ENCODE data around the gene WNT10A. TPM values are rescaled to one million over a fixed set of nuclear protein-coding genes. Genes with fewer than 3 reads are reported as not detected.

Gene WNT10A
- total RNA-seq, 6 donors from 2014 or later = 0.15 to 1.0 (median 0.55) TPM; not detected in 2

GRCh38 chr2:218879776-218880101 lies 913 bp upstream of the WNT10A start:
- H3K27me3 ChIP-seq = peaks cover 0 to 53% (median 20%) of the 10 kb centered on the region in 4 donors
- WGBS, 2 donors = 11 to 15% methylated on average over 3 to 11 of the region's 11 CpGs
- no peaks in the 10 kb centered on the region for H3K36me3 ChIP-seq
- peaks cover 18 to 32% (median 24%) of the 10 kb centered on the region in 4 donors for H3K4me1 ChIP-seq
- H3K4me3 ChIP-seq = peak overlapping the region in 3 of 4 donors; percentile 25 to 40 (median 37)
- TF ChIP-seq EP300 (IDR thresholded peaks at IDR 0.05) = no peak
- TF ChIP-seq POLR2A (IDR thresholded peaks at IDR 0.05) = no peak
- TF ChIP-seq CTCF (IDR thresholded peaks at IDR 0.05) = no peak
- TF ChIP-seq POLR2AphosphoS5 (IDR thresholded peaks at IDR 0.05) = no peak
- no peaks in the 10 kb centered on the region for H3K9me3 ChIP-seq
- peak overlapping the region in 2 of 4 donors; percentile 21 to 38 for H3K27ac ChIP-seq
- ATAC-seq (ENCODE audit: low FRiP score in 2 of 2) (no peak), DNase-seq (no peak)

GRCh38 chr2:218880859-218881594 lies 375 bp downstream of the WNT10A start:
- no peak for TF ChIP-seq POLR2AphosphoS5 (IDR thresholded peaks at IDR 0.05)
- TF ChIP-seq CTCF (IDR thresholded peaks at IDR 0.05) = no peak
- TF ChIP-seq EP300 (IDR thresholded peaks at IDR 0.05) = no peak
- TF ChIP-seq POLR2A (IDR thresholded peaks at IDR 0.05) = no peak
- H3K27ac ChIP-seq = peak overlapping the region in 2 of 4 donors; percentile 21 to 38
- H3K36me3 ChIP-seq = no peaks in the 10 kb centered on the region
- H3K4me1 ChIP-seq = peaks cover 18 to 32% (median 24%) of the 10 kb centered on the region in 4 donors
- ATAC-seq (ENCODE audit: low FRiP score in 2 of 2) (no peak), DNase-seq (peak in 1 of 2 donors; percentile 86)
- peaks cover 0 to 53% (median 19%) of the 10 kb centered on the region in 4 donors for H3K27me3 ChIP-seq
- 14 to 30% methylated on average over 1 to 10 of the region's 24 CpGs for WGBS, 2 donors
- H3K4me3 ChIP-seq = peak overlapping the region in 3 of 4 donors; percentile 25 to 40 (median 37)
- no peaks in the 10 kb centered on the region for H3K9me3 ChIP-seq

GRCh38 chr2:218881744-218882460 lies 1.2 kb downstream of the WNT10A start:
- TF ChIP-seq CTCF (IDR thresholded peaks at IDR 0.05) (no peak), POLR2A (IDR thresholded peaks at IDR 0.05) (no peak), POLR2AphosphoS5 (IDR thresholded peaks at IDR 0.05) (no peak), EP300 (IDR thresholded peaks at IDR 0.05) (no peak)
- H3K36me3 ChIP-seq = no peaks in the 10 kb centered on the region
- ATAC-seq (ENCODE audit: low FRiP score in 2 of 2) (no peak), DNase-seq (no peak)
- H3K4me1 ChIP-seq = peaks cover 18 to 32% (median 24%) of the 10 kb centered on the region in 4 donors
- H3K9me3 ChIP-seq = no peaks in the 10 kb centered on the region
- no peak overlapping the region for H3K4me3 ChIP-seq
- 63 to 64% methylated on average over 9 to 12 of the region's 13 CpGs for WGBS, 2 donors
- no peak overlapping the region for H3K27ac ChIP-seq
- H3K27me3 ChIP-seq = peaks cover 0 to 53% (median 19%) of the 10 kb centered on the region in 4 donors

- Histone ChIP-seq H3K36me3 (no peaks in the 10 kb centered on the region), H3K4me3 (no peak overlapping the region), H3K27ac (no peak overlapping the region), H3K4me1 (peaks cover 18 to 32% (median 24%) of the 10 kb centered on the region in 4 donors), H3K9me3 (no peaks in the 10 kb centered on the region), H3K27me3 (peaks cover 0 to 53% (median 19%) of the 10 kb centered on the region in 4 donors)
- WGBS, 2 donors = 50 to 63% methylated on average over 1 of the region's 1 CpG
- DNase-seq (no peak), ATAC-seq (ENCODE audit: low FRiP score in 2 of 2) (no peak)
- TF ChIP-seq POLR2AphosphoS5 (IDR thresholded peaks at IDR 0.05) (no peak), POLR2A (IDR thresholded peaks at IDR 0.05) (no peak), EP300 (IDR thresholded peaks at IDR 0.05) (no peak), CTCF (IDR thresholded peaks at IDR 0.05) (no peak)
Measured at GRCh38 chr2:218882461-218882816, 1.8 kb downstream of the WNT10A start.
